Liver (tissue), 9 donors: Measurements from ENCODE around the gene PPP1R16B. TPM values are rescaled to one million over a fixed set of nuclear protein-coding genes. Genes with fewer than 3 reads are reported as not detected.

Experiments
- DNase-seq: peaks from one replicate; pipeline ENCODE4 v3.0.0-alpha.2; 2017; ENCODE audit warnings: low spot score
- H3K27ac ChIP-seq, 2 donors: one replicate each; pipeline ENCODE4 v1.7.0; 2013; ENCODE audit warnings: inconsistent platforms in 2 of 2, low read length in 2 of 2, control low read depth in 1 of 2, low read depth in 1 of 2, mild to moderate bottlenecking in 1 of 2
- H3K27me3 ChIP-seq, 4 donors: one replicate each; pipeline versions ENCODE4 v1.6.1 to v1.7.0; 2013; ENCODE audit warnings: low read length in 3 of 4, inconsistent platforms in 1 of 4, mild to moderate bottlenecking in 1 of 4, moderate library complexity in 1 of 4; ENCODE audit not compliant: control insufficient read depth in 4 of 4, insufficient read depth in 4 of 4
- H3K36me3 ChIP-seq, 4 donors: one replicate each; pipeline versions ENCODE4 v1.6.1 to v1.7.0; 2013; ENCODE audit warnings: low read length in 3 of 4, mild to moderate bottlenecking in 3 of 4, low read depth in 1 of 4, moderate library complexity in 1 of 4; ENCODE audit not compliant: control insufficient read depth in 4 of 4, insufficient read depth in 3 of 4
- H3K4me1 ChIP-seq, 4 donors: one replicate each; pipeline versions ENCODE4 v1.6.1 to v1.7.0; 2013; ENCODE audit warnings: low read length in 3 of 4, mild to moderate bottlenecking in 3 of 4, moderate library complexity in 1 of 4; ENCODE audit not compliant: control insufficient read depth in 4 of 4, insufficient read depth in 4 of 4
- H3K4me3 ChIP-seq, 3 donors: one replicate each; pipeline versions ENCODE4 v1.6.1 to v1.7.0; 2013; ENCODE audit warnings: low read length in 3 of 3, control low read depth in 1 of 3, low read depth in 1 of 3, mild to moderate bottlenecking in 1 of 3
- H3K9ac ChIP-seq, 2 donors: one replicate each; pipeline ENCODE4 v1.7.0; 2013; ENCODE audit warnings: low read length in 2 of 2, mild to moderate bottlenecking in 2 of 2, moderate library complexity in 2 of 2, control low read depth in 1 of 2, low read depth in 1 of 2
- H3K9me3 ChIP-seq, 4 donors: one replicate each; pipeline versions ENCODE4 v1.6.1 to v1.7.0; 2013; ENCODE audit warnings: low read length in 3 of 4; ENCODE audit not compliant: control insufficient read depth in 4 of 4
- EGR1 ChIP-seq, 2 donors: IDR thresholded peaks; 2 replicates each; pipeline ENCODE4 v1.6.1; 2016 to 2018; ENCODE audit warnings: antibody characterized with exemption in 2 of 2, low read depth in 2 of 2
- FOXA1 ChIP-seq: IDR thresholded peaks from 2 replicates; pipeline ENCODE4 v1.6.1; 2016; ENCODE audit warnings: antibody characterized with exemption
- GABPA ChIP-seq, 2 donors: IDR thresholded peaks in 1 of 2; conservative IDR thresholded peaks in 1 of 2; 2 replicates each; pipeline ENCODE4 v1.6.1; 2016; ENCODE audit warnings: antibody characterized with exemption in 2 of 2, mild to moderate bottlenecking in 1 of 2, moderate library complexity in 1 of 2
- HNF4G ChIP-seq: IDR thresholded peaks from 2 replicates; pipeline ENCODE4 v1.6.1; 2016; ENCODE audit warnings: antibody characterized with exemption
- JUND ChIP-seq, 2 donors: IDR thresholded peaks; 2 replicates each; pipeline ENCODE4 v1.6.1; 2016; ENCODE audit warnings: antibody characterized with exemption in 2 of 2
- REST ChIP-seq: IDR thresholded peaks from 2 replicates; pipeline ENCODE4 v1.6.1; 2016; ENCODE audit warnings: antibody characterized with exemption, mild to moderate bottlenecking
- SP1 ChIP-seq: IDR thresholded peaks from 2 replicates; pipeline ENCODE4 v1.6.1; 2018; ENCODE audit warnings: antibody characterized with exemption, mild to moderate bottlenecking
- TAF1 ChIP-seq: conservative IDR thresholded peaks from 2 replicates; pipeline ENCODE4 v1.6.1; 2016; ENCODE audit warnings: antibody characterized with exemption, mild to moderate bottlenecking
- YY1 ChIP-seq: IDR thresholded peaks from 2 replicates; pipeline ENCODE4 v1.6.1; 2016; ENCODE audit warnings: antibody characterized with exemption, mild to moderate bottlenecking
- WGBS: extraction: QIAGEN DNeasy Blood & Tissue Kit; methylation state at CpG from one replicate; pipeline ENCODE4 v1.1.7; 2013; 5-methylcytosine and 5-hydroxymethylcytosine counted together
- polyA plus RNA-seq, 2 donors: library from polyadenylated mRNA; stranded (reverse) in 1 of 2; unstranded in 1 of 2; fragments of 200-250 nt in 1 of 2; fragments of >200 nt in 1 of 2; fragmentation: Nextera tagmentation in 1 of 2; extraction: Ambion mirVana in 1 of 2; gene quantifications; one replicate each; pipeline versions ENCODE4 v1.2.1 to v1.2.3, GENCODE V29; 2013 to 2015
- total RNA-seq, 2 donors: library from RNA; depleted of rRNA; stranded (reverse); fragments of >200 nt; gene quantifications; one replicate each; pipeline ENCODE4 v1.2.3, GENCODE V29; 2014
- TF ChIP-seq, protein P1 (sequence below): IDR thresholded peaks from 2 replicates; pipeline ENCODE4 v1.6.1; 2016; ENCODE audit warnings: antibody characterized with exemption
- TF ChIP-seq, protein P2 (sequence below): fragments of 150-350 bp; IDR thresholded peaks from 2 replicates; pipeline ENCODE4 v1.5.1; 2017; ENCODE audit warnings: improper control_type of control experiment, low read depth, low read length; ENCODE audit not compliant: missing input control
- donor health status: healthy.
- donor health status: healthy.
- donor health status: healthy.
- donor health status: healthy.
- donor health status: healthy.

Gene PPP1R16B
- total and polyA plus RNA-seq, 4 donors = 0.84 to 5.7 (median 1.2) TPM

GRCh38 chr20:38806855-38807655, 1.6 kb downstream of the PPP1R16B start:
- TF ChIP-seq JUND (IDR thresholded peaks at IDR 0.05) = no peak
- H3K36me3 ChIP-seq = no peaks in the 10 kb centered on the region
- no peaks in the 10 kb centered on the region for H3K9me3 ChIP-seq
- H3K27ac ChIP-seq = peak overlapping the region in 1 of 2 donors; percentile 2
- peak overlapping the region in 1 of 2 donors; percentile 58 for H3K9ac ChIP-seq
- DNase-seq = no peak
- H3K27me3 ChIP-seq = peaks cover 0 to 7% (median 1%) of the 10 kb centered on the region in 4 donors
- H3K4me1 ChIP-seq = peaks cover 5 to 15% (median 12%) of the 10 kb centered on the region in 4 donors
- 13% methylated on average over 32 of the region's 32 CpGs for WGBS
- peak overlapping the region in 2 of 3 donors; percentile 24 to 54 for H3K4me3 ChIP-seq

- Histone ChIP-seq H3K9ac (no peak overlapping the region), H3K9me3 (no peaks in the 10 kb centered on the region), H3K4me3 (no peak overlapping the region), H3K27ac (no peak overlapping the region), H3K4me1 (peaks cover 5 to 15% (median 12%) of the 10 kb centered on the region in 4 donors), H3K27me3 (peaks cover 0 to 7% (median 1%) of the 10 kb centered on the region in 4 donors), H3K36me3 (no peaks in the 10 kb centered on the region)
- TF ChIP-seq GABPA (IDR thresholded peaks at IDR 0.05 in 1 of 2, conservative IDR thresholded peaks at IDR 0.05 in 1 of 2) (no peak), REST (no peak), TAF1 (no peak), FOXA1 (no peak), HNF4G (no peak), SP1 (no peak), EGR1 (IDR thresholded peaks at IDR 0.05; ENCODE audit: low read depth in 2 of 2) (no peak), YY1 (no peak)
- TF ChIP-seq, protein P1, sequence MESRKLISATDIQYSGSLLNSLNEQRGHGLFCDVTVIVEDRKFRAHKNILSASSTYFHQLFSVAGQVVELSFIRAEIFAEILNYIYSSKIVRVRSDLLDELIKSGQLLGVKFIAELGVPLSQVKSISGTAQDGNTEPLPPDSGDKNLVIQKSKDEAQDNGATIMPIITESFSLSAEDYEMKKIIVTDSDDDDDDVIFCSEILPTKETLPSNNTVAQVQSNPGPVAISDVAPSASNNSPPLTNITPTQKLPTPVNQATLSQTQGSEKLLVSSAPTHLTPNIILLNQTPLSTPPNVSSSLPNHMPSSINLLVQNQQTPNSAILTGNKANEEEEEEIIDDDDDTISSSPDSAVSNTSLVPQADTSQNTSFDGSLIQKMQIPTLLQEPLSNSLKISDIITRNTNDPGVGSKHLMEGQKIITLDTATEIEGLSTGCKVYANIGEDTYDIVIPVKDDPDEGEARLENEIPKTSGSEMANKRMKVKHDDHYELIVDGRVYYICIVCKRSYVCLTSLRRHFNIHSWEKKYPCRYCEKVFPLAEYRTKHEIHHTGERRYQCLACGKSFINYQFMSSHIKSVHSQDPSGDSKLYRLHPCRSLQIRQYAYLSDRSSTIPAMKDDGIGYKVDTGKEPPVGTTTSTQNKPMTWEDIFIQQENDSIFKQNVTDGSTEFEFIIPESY = no peak
- TF ChIP-seq, protein P2, sequence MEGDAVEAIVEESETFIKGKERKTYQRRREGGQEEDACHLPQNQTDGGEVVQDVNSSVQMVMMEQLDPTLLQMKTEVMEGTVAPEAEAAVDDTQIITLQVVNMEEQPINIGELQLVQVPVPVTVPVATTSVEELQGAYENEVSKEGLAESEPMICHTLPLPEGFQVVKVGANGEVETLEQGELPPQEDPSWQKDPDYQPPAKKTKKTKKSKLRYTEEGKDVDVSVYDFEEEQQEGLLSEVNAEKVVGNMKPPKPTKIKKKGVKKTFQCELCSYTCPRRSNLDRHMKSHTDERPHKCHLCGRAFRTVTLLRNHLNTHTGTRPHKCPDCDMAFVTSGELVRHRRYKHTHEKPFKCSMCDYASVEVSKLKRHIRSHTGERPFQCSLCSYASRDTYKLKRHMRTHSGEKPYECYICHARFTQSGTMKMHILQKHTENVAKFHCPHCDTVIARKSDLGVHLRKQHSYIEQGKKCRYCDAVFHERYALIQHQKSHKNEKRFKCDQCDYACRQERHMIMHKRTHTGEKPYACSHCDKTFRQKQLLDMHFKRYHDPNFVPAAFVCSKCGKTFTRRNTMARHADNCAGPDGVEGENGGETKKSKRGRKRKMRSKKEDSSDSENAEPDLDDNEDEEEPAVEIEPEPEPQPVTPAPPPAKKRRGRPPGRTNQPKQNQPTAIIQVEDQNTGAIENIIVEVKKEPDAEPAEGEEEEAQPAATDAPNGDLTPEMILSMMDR = no peak
- 57% methylated on average over 6 of the region's 6 CpGs for WGBS
- no peak for DNase-seq
These were observed 4.4 kb downstream of the PPP1R16B start for GRCh38 chr20:38809942-38810341.
